K562 (cell line): ENCODE data around the gene PPT1. TPM values are rescaled to one million over a fixed set of nuclear protein-coding genes. Genes with fewer than 3 reads are reported as not detected.

Source experiments
- BRD4 ChIP-seq: fragments of 200-600 bp; sonication (generic); IDR thresholded peaks from 2 replicates; pipeline ENCODE4 v1.6.1; 2017; ENCODE audit warnings: inconsistent platforms
- EZH2 ChIP-seq: IDR thresholded peaks from 2 replicates; pipeline ENCODE4 v1.6.1; 2012; ENCODE audit warnings: low read depth, mild to moderate bottlenecking, inconsistent platforms, low read length, borderline replicate concordance
- MYNN ChIP-seq, 2 experiments: sonication (generic); formaldehyde crosslinking in 1 of 2; IDR thresholded peaks; 2 replicates each; pipeline versions ENCODE4 v1.5.0 to v1.6.1; 2016 to 2020; ENCODE audit warnings: antibody characterized with exemption in 1 of 2, missing genetic modification reagents in 1 of 2
- PHTF2 ChIP-seq: fragments of 250-450 bp; sonication (Bioruptor Pico); IDR thresholded peaks from 2 replicates; pipeline ENCODE4 v1.5.0; 2021; ENCODE audit warnings: mild to moderate bottlenecking
- POLR2G ChIP-seq: fragments of 200-400 bp; formaldehyde crosslinking; IDR thresholded peaks from 2 replicates; pipeline ENCODE4 v1.6.1; 2017; ENCODE audit warnings: low read depth, mild to moderate bottlenecking, antibody characterized with exemption, low read length, moderate library complexity
- PYGO2 ChIP-seq: fragments of 450-650 bp; IDR thresholded peaks from 2 replicates; pipeline ENCODE4 v1.6.1; 2016; ENCODE audit warnings: mild to moderate bottlenecking, missing genetic modification characterization, moderate library complexity, missing compliant biosample characterization
- RB1 ChIP-seq: fragments of 450-650 bp; IDR thresholded peaks from 2 replicates; pipeline ENCODE4 v1.6.1; 2017; ENCODE audit warnings: low read depth, mild to moderate bottlenecking
- TEAD4 ChIP-seq, 2 experiments: sonication (generic) in 1 of 2; formaldehyde crosslinking in 1 of 2; IDR thresholded peaks; 2 replicates each; pipeline versions ENCODE4 v1.6.1 to v1.8.0; 2012 to 2022; ENCODE audit warnings: borderline replicate concordance in 1 of 2, inconsistent platforms in 1 of 2, low read length in 1 of 2, mild to moderate bottlenecking in 1 of 2, missing genetic modification reagents in 1 of 2
- THRAP3 ChIP-seq: fragments of 450-650 bp; IDR thresholded peaks from 2 replicates; pipeline ENCODE4 v1.6.1; 2016; ENCODE audit warnings: mild to moderate bottlenecking, inconsistent platforms, borderline replicate concordance
- XRCC5 ChIP-seq: fragments of 200-400 bp; formaldehyde crosslinking; IDR thresholded peaks from 2 replicates; pipeline ENCODE4 v1.6.1; 2017; ENCODE audit warnings: low read depth, mild to moderate bottlenecking, low read length
- ZFP36 ChIP-seq: fragments of 150-350 bp; IDR thresholded peaks from 2 replicates; pipeline ENCODE4 v1.6.1; 2018; ENCODE audit warnings: low read length, low read depth; ENCODE audit not compliant: partially characterized antibody
- ZNF316 ChIP-seq: fragments of 450-650 bp; IDR thresholded peaks from 2 replicates; pipeline ENCODE4 v1.6.1; 2016
- ZNF77 ChIP-seq: fragments of 250-450 bp; sonication (Bioruptor Pico); IDR thresholded peaks from 2 replicates; pipeline ENCODE4 v1.5.0; 2020
- polyA plus RNA-seq, 8 experiments: library from polyadenylated mRNA; depleted of rRNA in 4 of 8; stranded (reverse) in 5 of 8; unstranded in 3 of 8; fragments of >200 nt; fragmentation: Nextera tagmentation in 2 of 8; fragmentation: Illumina TruSeq in 1 of 8; extraction: Ambion mirVana in 2 of 8; extraction: Trizol in 1 of 8; gene quantifications; 2 replicates each; pipeline versions ENCODE4 v1.2.1 to v1.2.3, GENCODE V29; 2011 to 2014; ENCODE audit warnings: inconsistent platforms in 1 of 8, missing spikeins in 1 of 8
- total RNA-seq, 7 experiments: library from RNA; depleted of rRNA in 6 of 7; stranded (reverse); fragments of >200 nt in 6 of 7; fragmentation: Illumina TruSeq in 2 of 7; extraction: Trizol in 2 of 7; gene quantifications; 2 replicates each; pipeline versions ENCODE4 v1.2.1 to v1.2.3, GENCODE V29; 2011 to 2021; ENCODE audit warnings: low replicate concordance in 1 of 7
- TF ChIP-seq, protein P1 (sequence below): fragments of 450-650 bp; conservative IDR thresholded peaks from 2 replicates; pipeline ENCODE4 v1.6.1; 2016; ENCODE audit warnings: missing genetic modification characterization, low read depth, mild to moderate bottlenecking, control low read depth, missing compliant biosample characterization
- TF ChIP-seq, protein P2 (sequence below): sonication (generic); IDR thresholded peaks from 2 replicates; pipeline ENCODE4 v1.6.1; 2016
- TF ChIP-seq, protein P3 (sequence below): IDR thresholded peaks from 2 replicates; pipeline ENCODE4 v1.6.1; 2011; ENCODE audit warnings: borderline replicate concordance, low read depth, mild to moderate bottlenecking, moderate library complexity, low read length; ENCODE audit not compliant: insufficient read depth, poor library complexity, severe bottlenecking
- TF ChIP-seq, protein P4 (sequence below): fragments of 250-450 bp; sonication (Bioruptor Pico); IDR thresholded peaks from 2 replicates; pipeline ENCODE4 v1.5.0; 2021; ENCODE audit warnings: mild to moderate bottlenecking, borderline replicate concordance
- TF ChIP-seq, protein P5 (sequence below): IDR thresholded peaks from 2 replicates; pipeline ENCODE4 v1.6.1; 2012; ENCODE audit warnings: low read depth, low read length, improper control_type of control experiment, borderline replicate concordance

The PPT1 gene
- total and polyA plus RNA-seq, 9 of the 15 experiments (the other 6 are each of a cell fraction or from before 2014, with no cell fraction given), result 72.2 to 285 (median 143) TPM

DNA sequence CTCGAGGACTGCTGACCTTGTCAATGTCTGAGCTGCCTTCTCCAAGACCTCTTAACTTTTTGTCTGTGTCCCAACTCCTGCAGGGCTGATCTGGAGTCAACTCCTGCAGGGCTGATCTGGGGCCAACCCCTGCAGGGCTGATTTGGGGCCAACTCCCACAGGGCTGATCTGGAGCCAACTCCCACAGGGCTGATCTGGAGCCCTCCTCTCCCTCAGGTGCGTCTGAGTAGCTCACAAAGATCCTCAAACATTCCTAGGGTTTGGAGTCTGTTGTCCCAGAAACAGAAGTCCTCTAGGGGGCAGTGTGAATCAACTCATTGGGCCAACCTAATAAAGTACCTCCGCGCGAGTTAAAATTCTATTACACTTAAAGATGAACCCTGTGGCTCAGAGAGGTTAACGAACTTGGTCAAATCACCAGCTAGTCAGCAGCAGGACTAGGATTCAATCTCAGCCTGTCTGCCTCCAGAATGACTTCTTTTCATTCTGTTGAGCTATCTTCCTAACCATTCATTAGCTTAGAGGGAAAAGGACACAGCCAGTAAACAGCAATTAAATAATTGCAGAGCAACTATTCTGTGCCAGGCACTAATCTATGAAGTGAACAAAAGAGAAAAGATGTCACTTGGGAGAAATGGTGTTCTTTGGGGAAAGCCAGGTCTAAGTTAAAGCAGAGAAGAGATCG, 47.0 kb upstream of the PPT1 start (continued):
- TF ChIP-seq, protein P1, sequence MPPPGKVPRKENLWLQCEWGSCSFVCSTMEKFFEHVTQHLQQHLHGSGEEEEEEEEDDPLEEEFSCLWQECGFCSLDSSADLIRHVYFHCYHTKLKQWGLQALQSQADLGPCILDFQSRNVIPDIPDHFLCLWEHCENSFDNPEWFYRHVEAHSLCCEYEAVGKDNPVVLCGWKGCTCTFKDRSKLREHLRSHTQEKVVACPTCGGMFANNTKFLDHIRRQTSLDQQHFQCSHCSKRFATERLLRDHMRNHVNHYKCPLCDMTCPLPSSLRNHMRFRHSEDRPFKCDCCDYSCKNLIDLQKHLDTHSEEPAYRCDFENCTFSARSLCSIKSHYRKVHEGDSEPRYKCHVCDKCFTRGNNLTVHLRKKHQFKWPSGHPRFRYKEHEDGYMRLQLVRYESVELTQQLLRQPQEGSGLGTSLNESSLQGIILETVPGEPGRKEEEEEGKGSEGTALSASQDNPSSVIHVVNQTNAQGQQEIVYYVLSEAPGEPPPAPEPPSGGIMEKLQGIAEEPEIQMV, result no peak
- TF ChIP-seq PHTF2 (CRISPR knock-in tag) (no peak), THRAP3 (no peak), PYGO2 (no peak), ZNF316 (peak; percentile 39), EZH2 (no peak), TEAD4 (IDR thresholded peaks at IDR 0.05; ENCODE audit: low read length) (peak; percentile 76), TEAD4 (CRISPR knock-in tag; IDR thresholded peaks at IDR 0.05; ENCODE audit: borderline replicate concordance) (no peak), BRD4 (0 out of 2 replicates have a peak, but pooled peaks have one; percentile 48), ZFP36 (peak; percentile 36), MYNN (IDR thresholded peaks at IDR 0.05) (peak; percentile 33; the same call in 1 of the 2 replicates), MYNN (CRISPR knock-in tag; IDR thresholded peaks at IDR 0.05) (no peak), XRCC5 (0 out of 2 replicates have a peak, but pooled peaks have one; percentile 41), ZNF77 (no peak), RB1 (peak; percentile 54; the same call in 1 of the 2 replicates), POLR2G (no peak)
- TF ChIP-seq, protein P2, sequence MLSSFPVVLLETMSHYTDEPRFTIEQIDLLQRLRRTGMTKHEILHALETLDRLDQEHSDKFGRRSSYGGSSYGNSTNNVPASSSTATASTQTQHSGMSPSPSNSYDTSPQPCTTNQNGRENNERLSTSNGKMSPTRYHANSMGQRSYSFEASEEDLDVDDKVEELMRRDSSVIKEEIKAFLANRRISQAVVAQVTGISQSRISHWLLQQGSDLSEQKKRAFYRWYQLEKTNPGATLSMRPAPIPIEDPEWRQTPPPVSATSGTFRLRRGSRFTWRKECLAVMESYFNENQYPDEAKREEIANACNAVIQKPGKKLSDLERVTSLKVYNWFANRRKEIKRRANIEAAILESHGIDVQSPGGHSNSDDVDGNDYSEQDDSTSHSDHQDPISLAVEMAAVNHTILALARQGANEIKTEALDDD, result peak; percentile 28; the same call in 1 of the 2 replicates
- TF ChIP-seq, protein P3, sequence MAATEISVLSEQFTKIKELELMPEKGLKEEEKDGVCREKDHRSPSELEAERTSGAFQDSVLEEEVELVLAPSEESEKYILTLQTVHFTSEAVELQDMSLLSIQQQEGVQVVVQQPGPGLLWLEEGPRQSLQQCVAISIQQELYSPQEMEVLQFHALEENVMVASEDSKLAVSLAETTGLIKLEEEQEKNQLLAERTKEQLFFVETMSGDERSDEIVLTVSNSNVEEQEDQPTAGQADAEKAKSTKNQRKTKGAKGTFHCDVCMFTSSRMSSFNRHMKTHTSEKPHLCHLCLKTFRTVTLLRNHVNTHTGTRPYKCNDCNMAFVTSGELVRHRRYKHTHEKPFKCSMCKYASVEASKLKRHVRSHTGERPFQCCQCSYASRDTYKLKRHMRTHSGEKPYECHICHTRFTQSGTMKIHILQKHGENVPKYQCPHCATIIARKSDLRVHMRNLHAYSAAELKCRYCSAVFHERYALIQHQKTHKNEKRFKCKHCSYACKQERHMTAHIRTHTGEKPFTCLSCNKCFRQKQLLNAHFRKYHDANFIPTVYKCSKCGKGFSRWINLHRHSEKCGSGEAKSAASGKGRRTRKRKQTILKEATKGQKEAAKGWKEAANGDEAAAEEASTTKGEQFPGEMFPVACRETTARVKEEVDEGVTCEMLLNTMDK, result peak; percentile 40
- TF ChIP-seq, protein P4, sequence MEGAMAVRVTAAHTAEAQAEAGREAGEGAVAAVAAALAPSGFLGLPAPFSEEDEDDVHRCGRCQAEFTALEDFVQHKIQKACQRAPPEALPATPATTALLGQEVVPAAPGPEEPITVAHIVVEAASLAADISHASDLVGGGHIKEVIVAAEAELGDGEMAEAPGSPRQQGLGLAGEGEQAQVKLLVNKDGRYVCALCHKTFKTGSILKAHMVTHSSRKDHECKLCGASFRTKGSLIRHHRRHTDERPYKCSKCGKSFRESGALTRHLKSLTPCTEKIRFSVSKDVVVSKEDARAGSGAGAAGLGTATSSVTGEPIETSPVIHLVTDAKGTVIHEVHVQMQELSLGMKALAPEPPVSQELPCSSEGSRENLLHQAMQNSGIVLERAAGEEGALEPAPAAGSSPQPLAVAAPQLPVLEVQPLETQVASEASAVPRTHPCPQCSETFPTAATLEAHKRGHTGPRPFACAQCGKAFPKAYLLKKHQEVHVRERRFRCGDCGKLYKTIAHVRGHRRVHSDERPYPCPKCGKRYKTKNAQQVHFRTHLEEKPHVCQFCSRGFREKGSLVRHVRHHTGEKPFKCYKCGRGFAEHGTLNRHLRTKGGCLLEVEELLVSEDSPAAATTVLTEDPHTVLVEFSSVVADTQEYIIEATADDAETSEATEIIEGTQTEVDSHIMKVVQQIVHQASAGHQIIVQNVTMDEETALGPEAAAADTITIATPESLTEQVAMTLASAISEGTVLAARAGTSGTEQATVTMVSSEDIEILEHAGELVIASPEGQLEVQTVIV, result no peak
- TF ChIP-seq, protein P5, sequence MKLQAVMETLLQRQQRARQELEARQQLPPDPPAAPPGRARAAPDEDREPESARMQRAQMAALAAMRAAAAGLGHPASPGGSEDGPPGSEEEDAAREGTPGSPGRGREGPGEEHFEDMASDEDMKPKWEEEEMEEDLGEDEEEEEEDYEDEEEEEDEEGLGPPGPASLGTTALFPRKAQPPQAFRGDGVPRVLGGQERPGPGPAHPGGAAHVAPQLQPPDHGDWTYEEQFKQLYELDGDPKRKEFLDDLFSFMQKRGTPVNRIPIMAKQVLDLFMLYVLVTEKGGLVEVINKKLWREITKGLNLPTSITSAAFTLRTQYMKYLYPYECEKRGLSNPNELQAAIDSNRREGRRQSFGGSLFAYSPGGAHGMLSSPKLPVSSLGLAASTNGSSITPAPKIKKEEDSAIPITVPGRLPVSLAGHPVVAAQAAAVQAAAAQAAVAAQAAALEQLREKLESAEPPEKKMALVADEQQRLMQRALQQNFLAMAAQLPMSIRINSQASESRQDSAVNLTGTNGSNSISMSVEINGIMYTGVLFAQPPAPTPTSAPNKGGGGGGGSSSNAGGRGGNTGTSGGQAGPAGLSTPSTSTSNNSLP, result 0 out of 2 replicates have a peak, but pooled peaks have one; percentile 36
